ENCODE data around the gene PTPRM. TPM values are rescaled to one million over a fixed set of nuclear protein-coding genes. Genes with fewer than 3 reads are reported as not detected.

Gene PTPRM
- total RNA-seq, 1 experiment from 2014 or later: 6.2 TPM

DNA sequence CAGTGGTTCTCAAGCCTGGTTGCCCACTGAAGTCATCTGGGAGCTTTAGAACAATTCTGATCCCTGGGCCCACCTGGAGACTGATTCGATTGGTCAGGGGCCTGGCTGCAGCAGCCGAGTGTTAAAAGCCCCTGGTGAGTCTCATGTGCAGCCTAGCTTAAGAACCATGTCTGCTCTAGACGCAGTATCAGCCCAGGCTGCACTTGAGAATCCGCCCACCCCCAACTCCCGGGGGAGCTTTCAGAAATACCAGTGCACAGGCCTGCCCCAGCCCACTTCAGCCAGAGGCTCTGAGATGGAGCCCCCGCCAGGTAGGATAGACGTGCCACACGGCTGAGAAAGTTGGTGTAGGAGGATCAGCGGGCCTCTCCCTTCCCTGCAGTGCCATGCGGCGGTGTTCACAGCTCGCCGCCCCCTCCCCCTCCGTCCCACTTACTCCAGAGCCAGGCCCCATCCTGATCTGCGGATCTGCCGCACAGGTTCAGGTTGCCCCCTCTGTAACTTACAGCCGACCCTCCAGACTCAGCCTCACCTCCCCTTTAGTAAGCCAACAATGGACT, 833.2 kb downstream of the PTPRM start:
- peaks cover 14 to 21% of the 10 kb centered on the region in 2 experiments for H3K4me1 Mint-ChIP-seq
- H3K4me1 ChIP-seq (ENCODE audit: insufficient read depth, low read length): peaks cover 3% of the 10 kb centered on the region; the same call in 1 of the 2 replicates
- no peak overlapping the region for H3K23ac ChIP-seq (ENCODE audit: insufficient read length, low read depth, low read length)
- no peaks in the 10 kb centered on the region for H4K20me1 ChIP-seq (ENCODE audit: control insufficient read depth, insufficient read depth, insufficient read length)
- no peaks in the 10 kb centered on the region for H3K36me3 Mint-ChIP-seq (ENCODE audit: insufficient read depth in 1 of 3, low read depth in 3 of 3)
- no peak overlapping the region for H3K27ac ChIP-seq (ENCODE audit: insufficient read length, low read depth, low read length)
- H3K9ac ChIP-seq (ENCODE audit: extremely low read depth, insufficient read length, low read length): no peak overlapping the region
- H3K18ac ChIP-seq (ENCODE audit: insufficient read length, low read depth, low read length): no peak overlapping the region
- no peak overlapping the region for H3K56ac ChIP-seq (ENCODE audit: insufficient read length, low read depth, low read length)
- no peaks in the 10 kb centered on the region for H3K9me3 Mint-ChIP-seq
- H3K79me1 ChIP-seq (ENCODE audit: insufficient read depth, low read depth, low read length, poor library complexity, severe bottlenecking): no peaks in the 10 kb centered on the region
- H2AK5ac ChIP-seq (ENCODE audit: insufficient read length, low read length): no peak overlapping the region
- H2BK15ac ChIP-seq (ENCODE audit: low read depth, low read length): no peak overlapping the region
- no peaks in the 10 kb centered on the region for H3K27me3 Mint-ChIP-seq (ENCODE audit: low read depth)
- H3T11ph ChIP-seq (ENCODE audit: low read length): no peak overlapping the region
- no peak overlapping the region for H2BK5ac ChIP-seq (ENCODE audit: insufficient read length, low read length)
- H3K4me2 ChIP-seq (ENCODE audit: insufficient read depth, insufficient read length, low read length): no peak overlapping the region
- no peak overlapping the region for H2BK20ac ChIP-seq (ENCODE audit: low read depth, low read length, poor library complexity, severe bottlenecking)
- H3K27ac Mint-ChIP-seq: peak overlapping the region in 1 of 3 experiments; percentile 27; a peak in 1 of 7 replicates
- H3K9me3 ChIP-seq (ENCODE audit: control insufficient read depth, low read depth, low read length): no peaks in the 10 kb centered on the region
- TF ChIP-seq, protein P1, sequence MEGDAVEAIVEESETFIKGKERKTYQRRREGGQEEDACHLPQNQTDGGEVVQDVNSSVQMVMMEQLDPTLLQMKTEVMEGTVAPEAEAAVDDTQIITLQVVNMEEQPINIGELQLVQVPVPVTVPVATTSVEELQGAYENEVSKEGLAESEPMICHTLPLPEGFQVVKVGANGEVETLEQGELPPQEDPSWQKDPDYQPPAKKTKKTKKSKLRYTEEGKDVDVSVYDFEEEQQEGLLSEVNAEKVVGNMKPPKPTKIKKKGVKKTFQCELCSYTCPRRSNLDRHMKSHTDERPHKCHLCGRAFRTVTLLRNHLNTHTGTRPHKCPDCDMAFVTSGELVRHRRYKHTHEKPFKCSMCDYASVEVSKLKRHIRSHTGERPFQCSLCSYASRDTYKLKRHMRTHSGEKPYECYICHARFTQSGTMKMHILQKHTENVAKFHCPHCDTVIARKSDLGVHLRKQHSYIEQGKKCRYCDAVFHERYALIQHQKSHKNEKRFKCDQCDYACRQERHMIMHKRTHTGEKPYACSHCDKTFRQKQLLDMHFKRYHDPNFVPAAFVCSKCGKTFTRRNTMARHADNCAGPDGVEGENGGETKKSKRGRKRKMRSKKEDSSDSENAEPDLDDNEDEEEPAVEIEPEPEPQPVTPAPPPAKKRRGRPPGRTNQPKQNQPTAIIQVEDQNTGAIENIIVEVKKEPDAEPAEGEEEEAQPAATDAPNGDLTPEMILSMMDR (conservative IDR thresholded peaks at IDR 0.05): no peak
- no peak overlapping the region for H3K4me3 Mint-ChIP-seq
- H4K8ac ChIP-seq (replicated peaks; ENCODE audit: insufficient read length, low read depth, low read length): no peak overlapping the region
- no CpG with 5 or more reads among the region's 17 CpGs for WGBS (ENCODE audit: extremely low coverage, insufficient read length, low lambda C conversion rate)
- no peaks in the 10 kb centered on the region for H3K79me2 ChIP-seq (ENCODE audit: insufficient read depth, low read length)
- no peak overlapping the region for H3K4ac ChIP-seq (ENCODE audit: low read depth, low read length)
- H3K27me3 ChIP-seq (ENCODE audit: insufficient read depth, low read length): no peaks in the 10 kb centered on the region
- H2BK12ac ChIP-seq (ENCODE audit: insufficient read length, low read depth, low read length): no peak overlapping the region
- no peak overlapping the region for H2AFZ ChIP-seq (ENCODE audit: low read length)
- no peak overlapping the region for H4K5ac ChIP-seq (ENCODE audit: insufficient read length, low read depth, low read length)
- H4K91ac ChIP-seq (ENCODE audit: insufficient read length, low read depth, low read length): no peak overlapping the region
- peak overlapping the region; percentile 6; the same call in 1 of the 2 replicates for H3K14ac ChIP-seq (ENCODE audit: insufficient read depth, low read length)
- no peak for DNase-seq
- H2BK120ac ChIP-seq (ENCODE audit: low read depth, low read length, poor library complexity, severe bottlenecking): no peak overlapping the region
- H3K23me2 ChIP-seq (ENCODE audit: insufficient read length, low read depth, low read length, poor library complexity, severe bottlenecking): no peaks in the 10 kb centered on the region
